Fibroblast of mammary gland (primary cell): Measurements from ENCODE around the gene OR51A7.
A peak's percentile ranks its signal among the peaks of the same experiment; 100 is the strongest.

ENCODE experiments used
- DNase-seq: peaks from one replicate; pipeline ENCODE4 v3.0.0-alpha.2; 2010; ENCODE audit warnings: low read depth
- H3K4me3 ChIP-seq: 2 replicates; pipeline ENCODE4 v1.5.1; 2011; ENCODE audit warnings: low read depth, mild to moderate bottlenecking, low read length, moderate library complexity; ENCODE audit not compliant: control insufficient read depth
- TF ChIP-seq, protein P1 (sequence below): conservative IDR thresholded peaks from 2 replicates; pipeline ENCODE4 v1.5.1; 2011; ENCODE audit warnings: low read depth, low read length, inconsistent platforms; ENCODE audit not compliant: control insufficient read depth, insufficient read depth

The OR51A7 gene

DNA sequence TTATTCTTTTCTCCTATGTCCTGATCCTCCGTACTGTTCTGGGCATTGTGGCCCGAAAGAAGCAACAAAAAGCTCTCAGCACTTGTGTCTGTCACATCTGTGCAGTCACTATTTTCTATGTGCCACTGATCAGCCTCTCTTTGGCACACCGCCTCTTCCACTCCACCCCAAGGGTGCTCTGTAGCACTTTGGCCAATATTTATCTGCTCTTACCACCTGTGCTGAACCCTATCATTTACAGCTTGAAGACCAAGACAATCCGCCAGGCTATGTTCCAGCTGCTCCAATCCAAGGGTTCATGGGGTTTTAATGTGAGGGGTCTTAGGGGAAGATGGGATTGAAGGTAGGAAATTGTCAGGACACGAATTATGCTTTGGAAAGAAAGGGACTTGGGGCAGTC, 21.0 kb upstream of the OR51A7 start:
- DNase-seq, result no peak
- TF ChIP-seq, protein P1, sequence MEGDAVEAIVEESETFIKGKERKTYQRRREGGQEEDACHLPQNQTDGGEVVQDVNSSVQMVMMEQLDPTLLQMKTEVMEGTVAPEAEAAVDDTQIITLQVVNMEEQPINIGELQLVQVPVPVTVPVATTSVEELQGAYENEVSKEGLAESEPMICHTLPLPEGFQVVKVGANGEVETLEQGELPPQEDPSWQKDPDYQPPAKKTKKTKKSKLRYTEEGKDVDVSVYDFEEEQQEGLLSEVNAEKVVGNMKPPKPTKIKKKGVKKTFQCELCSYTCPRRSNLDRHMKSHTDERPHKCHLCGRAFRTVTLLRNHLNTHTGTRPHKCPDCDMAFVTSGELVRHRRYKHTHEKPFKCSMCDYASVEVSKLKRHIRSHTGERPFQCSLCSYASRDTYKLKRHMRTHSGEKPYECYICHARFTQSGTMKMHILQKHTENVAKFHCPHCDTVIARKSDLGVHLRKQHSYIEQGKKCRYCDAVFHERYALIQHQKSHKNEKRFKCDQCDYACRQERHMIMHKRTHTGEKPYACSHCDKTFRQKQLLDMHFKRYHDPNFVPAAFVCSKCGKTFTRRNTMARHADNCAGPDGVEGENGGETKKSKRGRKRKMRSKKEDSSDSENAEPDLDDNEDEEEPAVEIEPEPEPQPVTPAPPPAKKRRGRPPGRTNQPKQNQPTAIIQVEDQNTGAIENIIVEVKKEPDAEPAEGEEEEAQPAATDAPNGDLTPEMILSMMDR, result no peak
- no peak overlapping the region for H3K4me3 ChIP-seq

DNA sequence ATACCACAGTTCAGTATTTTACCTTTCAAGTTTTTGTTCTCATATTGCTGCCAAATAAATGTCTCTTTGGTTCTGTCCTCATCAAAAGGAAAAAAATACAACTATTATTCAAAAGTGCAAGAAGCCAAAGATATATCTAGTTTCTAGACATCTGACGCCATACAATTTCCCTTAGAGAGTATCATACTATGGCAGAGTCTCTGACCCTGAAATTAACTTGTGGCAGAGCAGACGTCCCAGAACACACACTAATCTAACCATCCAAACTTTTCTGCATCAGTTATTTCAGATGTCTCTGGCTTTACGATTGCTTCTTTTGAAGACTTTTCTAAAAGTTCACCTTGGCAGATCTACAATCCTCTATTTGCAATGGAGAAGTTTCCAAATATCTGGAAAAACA, 19.2 kb upstream of the OR51A7 start:
- DNase-seq, result no peak
- H3K4me3 ChIP-seq, result no peak overlapping the region
- TF ChIP-seq, protein P1, result no peak

DNA sequence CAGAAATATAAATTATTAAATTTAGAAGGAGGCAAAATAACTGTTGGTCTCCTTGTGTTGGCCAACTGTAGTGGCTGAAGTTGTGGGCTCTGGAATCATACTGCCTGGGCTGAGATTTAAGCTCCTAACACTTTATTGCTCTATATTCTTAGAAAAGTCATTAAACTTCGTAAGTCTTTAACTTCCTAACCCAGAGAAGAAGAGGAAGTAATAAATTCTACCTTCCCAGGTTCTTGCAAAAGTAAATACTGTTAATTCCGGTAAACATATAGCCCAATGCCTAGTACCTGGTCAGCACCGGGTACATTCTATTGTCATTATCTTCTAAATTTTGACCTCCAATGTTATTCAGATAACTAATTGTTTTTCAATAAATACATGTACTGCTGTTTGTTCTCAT, 17.4 kb upstream of the OR51A7 start:
- no peak overlapping the region for H3K4me3 ChIP-seq
- TF ChIP-seq, protein P1, result no peak
- no peak for DNase-seq

DNA sequence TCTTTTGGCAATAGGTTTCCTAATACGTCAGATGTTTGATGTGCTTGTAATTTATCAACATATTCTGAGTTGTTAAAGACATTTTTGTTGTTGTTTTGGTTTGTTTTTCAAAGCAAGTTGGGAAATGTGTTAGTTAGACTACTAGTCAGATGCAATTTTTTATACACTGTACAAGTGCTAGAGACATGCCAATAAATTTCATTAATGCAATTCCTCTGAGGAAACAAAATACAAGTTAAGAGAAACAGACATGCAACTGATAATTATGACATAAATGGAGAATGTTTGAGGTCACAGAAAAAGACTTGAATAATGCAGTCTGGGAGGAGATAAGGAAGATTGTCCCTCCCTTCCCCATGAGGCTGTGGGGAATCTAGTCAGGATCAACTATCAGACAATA, 16.0 kb upstream of the OR51A7 start:
- H3K4me3 ChIP-seq, result no peak overlapping the region
- TF ChIP-seq, protein P1, result no peak
- DNase-seq, result no peak

DNA sequence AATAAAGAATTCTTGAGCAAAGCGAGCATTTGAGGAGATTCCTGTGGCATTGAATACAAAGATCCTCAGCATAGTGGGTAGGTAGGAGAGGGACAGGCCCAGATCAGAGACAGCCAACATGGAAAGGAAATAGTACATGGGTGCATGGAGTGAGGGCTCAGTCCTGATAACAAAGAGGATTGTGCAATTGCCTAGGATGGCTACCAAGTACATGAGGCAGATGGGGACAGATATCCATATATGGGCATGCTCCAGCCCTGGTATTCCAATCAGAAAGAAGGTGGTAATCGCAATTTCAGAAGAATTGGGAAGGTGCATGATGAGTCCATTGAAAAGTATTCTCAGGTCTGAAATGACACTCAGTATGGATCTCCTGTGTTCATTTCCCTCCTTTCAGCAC, 13.3 kb upstream of the OR51A7 start:
- TF ChIP-seq, protein P1, result no peak
- H3K4me3 ChIP-seq, result no peak overlapping the region
- no peak for DNase-seq

DNA sequence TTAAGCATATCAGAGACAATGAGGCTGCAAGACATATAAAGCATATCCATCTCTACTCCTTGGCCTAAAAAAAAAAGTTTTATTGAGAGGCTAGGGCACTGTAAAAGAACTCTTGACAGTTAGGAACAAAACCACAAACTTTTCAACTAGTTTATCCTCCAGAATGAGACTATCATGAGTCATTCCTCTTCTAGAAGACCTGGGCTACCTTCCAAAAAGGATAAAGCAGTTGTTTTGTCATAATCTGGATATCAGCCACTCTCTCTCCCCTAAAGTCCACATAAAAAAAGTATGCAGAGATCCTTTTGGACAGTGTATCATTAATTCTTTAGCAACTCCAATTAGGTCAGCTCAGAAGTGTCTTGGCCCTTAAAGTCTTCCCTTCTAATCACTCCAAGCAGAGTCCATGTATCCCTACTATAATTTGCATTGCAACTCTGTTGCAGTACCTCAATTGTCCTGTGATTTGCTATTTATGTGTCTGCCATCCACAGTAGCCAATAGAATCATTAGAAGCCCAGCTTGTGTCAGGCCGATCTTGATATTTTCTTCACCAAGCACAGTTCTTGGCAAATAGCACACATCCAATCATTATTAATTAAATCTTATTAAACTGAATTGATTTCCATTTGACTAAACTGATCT, 11.5 kb upstream of the OR51A7 start:
- no peak overlapping the region for H3K4me3 ChIP-seq
- peak; percentile 92 for DNase-seq
- TF ChIP-seq, protein P1, result peak; percentile 14

DNA sequence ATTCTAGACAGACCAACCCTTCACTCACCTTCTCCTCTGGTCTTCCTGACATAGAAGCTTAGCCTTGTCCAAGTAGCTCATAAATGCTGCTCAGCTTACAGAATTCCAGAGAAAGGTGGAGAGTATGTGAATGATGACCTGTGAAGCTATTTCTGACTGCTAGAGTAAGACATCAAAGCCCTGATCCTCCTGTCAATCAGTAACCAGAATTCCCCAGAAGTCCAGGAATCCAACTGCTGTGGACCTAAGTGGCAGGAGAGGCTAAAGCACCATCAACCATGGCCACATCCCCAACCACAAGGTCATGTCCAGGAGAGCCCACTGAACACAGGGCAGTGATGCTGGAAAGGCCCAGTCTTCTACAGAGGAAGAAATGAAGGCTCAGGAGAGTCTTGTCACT, 13.0 kb downstream of the OR51A7 start:
- no peak for DNase-seq
- TF ChIP-seq, protein P1, result no peak
- no peak overlapping the region for H3K4me3 ChIP-seq
